H9 (cell line): ENCODE results near the gene BCKDHB. TPM values are rescaled to one million over a fixed set of nuclear protein-coding genes. Genes with fewer than 3 reads are reported as not detected.

Experiments
- DNase-seq: peaks from one replicate; pipeline ENCODE4 v3.0.0-alpha.2; 2017
- H2AFZ ChIP-seq: one replicate; pipeline ENCODE4 v1.6.1; 2013; ENCODE audit warnings: mild to moderate bottlenecking, low read length, control low read depth, moderate library complexity
- H2AK5ac ChIP-seq: 2 replicates; pipeline ENCODE4 v1.6.1; 2013; ENCODE audit warnings: low read length, control low read depth, mixed read lengths; ENCODE audit not compliant: insufficient read length
- H2BK120ac ChIP-seq: one replicate; pipeline ENCODE4 v1.6.1; 2013; ENCODE audit warnings: low read depth, mild to moderate bottlenecking, low read length, control low read depth, inconsistent platforms; ENCODE audit not compliant: poor library complexity, severe bottlenecking
- H2BK12ac ChIP-seq: 2 replicates; pipeline ENCODE4 v1.6.1; 2013; ENCODE audit warnings: low read length, control low read depth, mixed read lengths, low read depth; ENCODE audit not compliant: insufficient read length
- H2BK15ac ChIP-seq: 2 replicates; pipeline ENCODE4 v1.6.1; 2013; ENCODE audit warnings: low read depth, low read length, control low read depth
- H2BK20ac ChIP-seq: one replicate; pipeline ENCODE4 v1.6.1; 2013; ENCODE audit warnings: low read depth, mild to moderate bottlenecking, low read length, control low read depth, inconsistent platforms; ENCODE audit not compliant: poor library complexity, severe bottlenecking
- H2BK5ac ChIP-seq: 2 replicates; pipeline ENCODE4 v1.6.1; 2013; ENCODE audit warnings: low read length, control low read depth, mixed read lengths; ENCODE audit not compliant: insufficient read length
- H3K14ac ChIP-seq: 2 replicates; pipeline ENCODE4 v1.6.1; 2013; ENCODE audit warnings: low read length, control low read depth; ENCODE audit not compliant: insufficient read depth
- H3K18ac ChIP-seq: 2 replicates; pipeline ENCODE4 v1.6.1; 2013; ENCODE audit warnings: low read depth, mild to moderate bottlenecking, mixed read lengths, low read length, control low read depth; ENCODE audit not compliant: insufficient read length
- H3K23ac ChIP-seq: 2 replicates; pipeline ENCODE4 v1.6.1; 2013; ENCODE audit warnings: low read length, control low read depth, mixed read lengths, low read depth; ENCODE audit not compliant: insufficient read length
- H3K23me2 ChIP-seq: 2 replicates; pipeline ENCODE4 v1.6.1; 2013; ENCODE audit warnings: low read depth, mild to moderate bottlenecking, mixed read lengths, low read length, control low read depth; ENCODE audit not compliant: insufficient read length, poor library complexity, severe bottlenecking
- H3K27ac ChIP-seq: 2 replicates; pipeline ENCODE4 v1.5.1; 2013; ENCODE audit warnings: low read length, control low read depth, mixed read lengths, low read depth; ENCODE audit not compliant: insufficient read length
- H3K27me3 ChIP-seq: 2 replicates; pipeline ENCODE4 v1.6.1; 2013; ENCODE audit warnings: low read length, control low read depth, inconsistent platforms; ENCODE audit not compliant: insufficient read depth
- H3K4ac ChIP-seq: 2 replicates; pipeline ENCODE4 v1.6.1; 2013; ENCODE audit warnings: low read depth, mild to moderate bottlenecking, control low read depth, inconsistent platforms, low read length, moderate library complexity
- H3K4me1 ChIP-seq: 2 replicates; pipeline ENCODE4 v1.6.1; 2013; ENCODE audit warnings: low read length, control low read depth, inconsistent platforms; ENCODE audit not compliant: insufficient read depth
- H3K4me2 ChIP-seq: 2 replicates; pipeline ENCODE4 v1.6.1; 2013; ENCODE audit warnings: low read length, control low read depth, mixed read lengths; ENCODE audit not compliant: insufficient read length, insufficient read depth
- H3K56ac ChIP-seq: 2 replicates; pipeline ENCODE4 v1.6.1; 2013; ENCODE audit warnings: low read depth, mild to moderate bottlenecking, mixed read lengths, low read length, control low read depth; ENCODE audit not compliant: insufficient read length
- H3K79me1 ChIP-seq: 2 replicates; pipeline ENCODE4 v1.6.1; 2013; ENCODE audit warnings: low read depth, mild to moderate bottlenecking, moderate library complexity, low read length, control low read depth, inconsistent platforms; ENCODE audit not compliant: insufficient read depth, poor library complexity, severe bottlenecking
- H3K79me2 ChIP-seq: 2 replicates; pipeline ENCODE4 v1.6.1; 2013; ENCODE audit warnings: low read length, control low read depth, inconsistent platforms; ENCODE audit not compliant: insufficient read depth
- H3K9ac ChIP-seq: 2 replicates; pipeline ENCODE4 v1.6.1; 2013; ENCODE audit warnings: low read length, control low read depth, mixed read lengths; ENCODE audit not compliant: insufficient read length; ENCODE audit errors: extremely low read depth
- H3K9me3 ChIP-seq: one replicate; pipeline ENCODE4 v1.6.1; 2013; ENCODE audit warnings: low read depth, low read length, inconsistent platforms; ENCODE audit not compliant: control insufficient read depth
- H3T11ph ChIP-seq: one replicate; pipeline ENCODE4 v1.6.1; 2013; ENCODE audit warnings: mild to moderate bottlenecking, low read length, control low read depth, inconsistent platforms
- H4K20me1 ChIP-seq: one replicate; pipeline ENCODE4 v1.6.1; 2013; ENCODE audit not compliant: control insufficient read depth, insufficient read length, insufficient read depth
- H4K5ac ChIP-seq: 2 replicates; pipeline ENCODE4 v1.6.1; 2013; ENCODE audit warnings: low read depth, mild to moderate bottlenecking, mixed read lengths, low read length, control low read depth; ENCODE audit not compliant: insufficient read length
- H4K8ac ChIP-seq: replicated peaks from 2 replicates; pipeline ENCODE4 v1.6.1; 2013; ENCODE audit warnings: low read length, control low read depth, mixed read lengths, low read depth; ENCODE audit not compliant: insufficient read length
- H4K91ac ChIP-seq: 2 replicates; pipeline ENCODE4 v1.6.1; 2013; ENCODE audit warnings: low read depth, mild to moderate bottlenecking, moderate library complexity, mixed read lengths, low read length, control low read depth; ENCODE audit not compliant: insufficient read length
- H3K27ac Mint-ChIP-seq, 3 experiments: 2 replicates in 2 of 3; 3 replicates in 1 of 3; pipeline ENCODE4 v1.8.0; 2020 to 2021; ENCODE audit warnings: mixed read lengths in 3 of 3, mild to moderate bottlenecking in 1 of 3, moderate library complexity in 1 of 3
- H3K27me3 Mint-ChIP-seq: 2 replicates; pipeline ENCODE4 v1.8.0; 2021; ENCODE audit warnings: low read depth, mild to moderate bottlenecking, moderate library complexity, mixed read lengths
- H3K36me3 Mint-ChIP-seq, 3 experiments: 2 replicates in 2 of 3; 3 replicates in 1 of 3; pipeline ENCODE4 v1.8.0; 2020 to 2021; ENCODE audit warnings: low read depth in 3 of 3, mixed read lengths in 3 of 3; ENCODE audit not compliant: insufficient read depth in 1 of 3
- H3K4me1 Mint-ChIP-seq, 2 experiments: 2 replicates each; pipeline ENCODE4 v1.8.0; 2020; ENCODE audit warnings: mixed read lengths in 2 of 2
- H3K4me3 Mint-ChIP-seq, 2 experiments: 2 replicates in 1 of 2; 3 replicates in 1 of 2; pipeline ENCODE4 v1.8.0; 2020 to 2021; ENCODE audit warnings: mild to moderate bottlenecking in 2 of 2, mixed read lengths in 2 of 2, moderate library complexity in 1 of 2
- H3K9me3 Mint-ChIP-seq, 2 experiments: 2 replicates in 1 of 2; 3 replicates in 1 of 2; pipeline ENCODE4 v1.8.0; 2020; ENCODE audit warnings: mild to moderate bottlenecking in 2 of 2, mixed read lengths in 2 of 2, moderate library complexity in 1 of 2
- WGBS: extraction: QIAGEN DNeasy Blood & Tissue Kit; methylation state at CpG from one replicate; pipeline ENCODE4 v1.1.7; 2013; ENCODE audit warnings: missing lambda C conversion rate, low lambda C conversion rate, mixed read lengths; ENCODE audit not compliant: insufficient read length; ENCODE audit errors: extremely low coverage; 5-methylcytosine and 5-hydroxymethylcytosine counted together
- total RNA-seq: library from RNA; stranded (reverse); gene quantifications from 2 replicates; pipeline ENCODE4 v1.2.1, GENCODE V29; 2021
- TF ChIP-seq, protein P1 (sequence below): fragments of 200-600 bp; sonication (generic); conservative IDR thresholded peaks from 3 replicates; pipeline ENCODE4 v1.8.0; 2021; ENCODE audit warnings: antibody characterized with exemption, mild to moderate bottlenecking

Gene BCKDHB
- total RNA-seq, 1 experiment from 2014 or later = 26.6 TPM

DNA sequence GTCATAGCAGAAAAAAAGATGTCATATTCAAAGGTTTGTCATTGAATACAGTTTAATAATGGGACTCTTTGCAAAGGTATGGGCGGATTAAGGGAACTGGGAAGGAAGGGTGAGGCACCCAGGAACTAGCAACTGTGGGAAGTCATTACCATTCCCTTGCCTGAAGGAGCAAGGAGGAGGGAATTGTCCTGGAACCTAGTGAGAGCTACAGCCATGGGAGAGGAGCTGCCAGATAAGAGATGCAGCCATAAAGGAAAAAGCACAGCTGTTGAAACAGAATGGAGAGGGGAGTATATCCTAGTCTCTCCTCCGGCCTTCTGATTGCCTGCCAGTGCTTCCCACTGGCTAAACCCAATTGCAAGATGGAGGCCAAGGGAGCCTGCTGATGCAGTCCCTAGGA is 250.6 kb downstream of the BCKDHB start:
- WGBS = no CpG with 5 or more reads among the region's 2 CpGs
- no peaks in the 10 kb centered on the region for H3K9me3 ChIP-seq
- Mint-ChIP-seq H3K27me3 (no peaks in the 10 kb centered on the region), H3K4me3 (no peak overlapping the region; a peak in 1 of 5 replicates), H3K27ac (peak overlapping the region in 2 of 3 experiments; percentile 48 to 60; a peak in 4 of 7 replicates), H3K36me3 (peaks cover 0 to 10% (median 2%) of the 10 kb centered on the region in 3 experiments; a peak in 4 of 7 replicates), H3K4me1 (peaks cover 10 to 25% of the 10 kb centered on the region in 2 experiments), H3K9me3 (no peaks in the 10 kb centered on the region)
- no peak for DNase-seq
- no peak overlapping the region for H2BK12ac ChIP-seq
- no peaks in the 10 kb centered on the region; the same call in 1 of the 2 replicates for H3K79me2 ChIP-seq
- H3K79me1 ChIP-seq = no peaks in the 10 kb centered on the region
- no peak overlapping the region for H3K9ac ChIP-seq
- no peak overlapping the region for H2AFZ ChIP-seq
- H3K56ac ChIP-seq = no peak overlapping the region
- no peak overlapping the region for H3K4ac ChIP-seq
- H4K20me1 ChIP-seq = no peaks in the 10 kb centered on the region
- H3K18ac ChIP-seq = no peak overlapping the region
- no peak overlapping the region for H3K27ac ChIP-seq
- H3K23me2 ChIP-seq = no peaks in the 10 kb centered on the region
- no peaks in the 10 kb centered on the region for H3K27me3 ChIP-seq
- no peak overlapping the region for H4K5ac ChIP-seq
- no peak overlapping the region for H3K14ac ChIP-seq
- 0 out of 2 replicates have a peak, but pooled peaks cover 2% of the 10 kb centered on the region for H3K4me1 ChIP-seq
- TF ChIP-seq, protein P1, sequence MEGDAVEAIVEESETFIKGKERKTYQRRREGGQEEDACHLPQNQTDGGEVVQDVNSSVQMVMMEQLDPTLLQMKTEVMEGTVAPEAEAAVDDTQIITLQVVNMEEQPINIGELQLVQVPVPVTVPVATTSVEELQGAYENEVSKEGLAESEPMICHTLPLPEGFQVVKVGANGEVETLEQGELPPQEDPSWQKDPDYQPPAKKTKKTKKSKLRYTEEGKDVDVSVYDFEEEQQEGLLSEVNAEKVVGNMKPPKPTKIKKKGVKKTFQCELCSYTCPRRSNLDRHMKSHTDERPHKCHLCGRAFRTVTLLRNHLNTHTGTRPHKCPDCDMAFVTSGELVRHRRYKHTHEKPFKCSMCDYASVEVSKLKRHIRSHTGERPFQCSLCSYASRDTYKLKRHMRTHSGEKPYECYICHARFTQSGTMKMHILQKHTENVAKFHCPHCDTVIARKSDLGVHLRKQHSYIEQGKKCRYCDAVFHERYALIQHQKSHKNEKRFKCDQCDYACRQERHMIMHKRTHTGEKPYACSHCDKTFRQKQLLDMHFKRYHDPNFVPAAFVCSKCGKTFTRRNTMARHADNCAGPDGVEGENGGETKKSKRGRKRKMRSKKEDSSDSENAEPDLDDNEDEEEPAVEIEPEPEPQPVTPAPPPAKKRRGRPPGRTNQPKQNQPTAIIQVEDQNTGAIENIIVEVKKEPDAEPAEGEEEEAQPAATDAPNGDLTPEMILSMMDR = no peak
- no peak overlapping the region for H2BK15ac ChIP-seq
- H4K8ac ChIP-seq = no peak overlapping the region
- H4K91ac ChIP-seq = no peak overlapping the region
- no peak overlapping the region for H2AK5ac ChIP-seq
- H3K23ac ChIP-seq = no peak overlapping the region
- no peak overlapping the region for H2BK5ac ChIP-seq
- no peak overlapping the region for H3T11ph ChIP-seq
- H2BK20ac ChIP-seq = no peak overlapping the region
- no peak overlapping the region for H3K4me2 ChIP-seq
- no peak overlapping the region for H2BK120ac ChIP-seq
